HEK293T (cell line): ENCODE data around the gene IRF1.
"Not testable (repeated sequence)": the region's sequence is repeated elsewhere in the genome, so short reads cannot be mapped to it uniquely, and the experiment has no call there.

Source experiments
- CTCF ChIA-PET: fragments of 350-600 bp; formaldehyde crosslinking; extraction: SDS; loops from one replicate; lab custom pipeline; 2021; ENCODE audit warnings: antibody characterized with exemption, inconsistent platforms; lab: Yijun Ruan, JAX
- POLR2A ChIA-PET: fragments of 350-600 bp; formaldehyde crosslinking; extraction: SDS; loops from one replicate; lab custom pipeline; 2020; ENCODE audit warnings: antibody characterized with exemption, inconsistent platforms; lab: Yijun Ruan, JAX
- DNase-seq: peaks from one replicate; pipeline ENCODE4 v3.0.0; 2012; ENCODE audit warnings: mixed read lengths; ENCODE audit errors: extremely low spot score
- ARNT ChIP-seq: fragments of 450-650 bp; IDR thresholded peaks from 2 replicates; pipeline ENCODE4 v1.6.1; 2017; ENCODE audit warnings: mild to moderate bottlenecking
- BHLHE40 ChIP-seq: fragments of 450-650 bp; IDR thresholded peaks from 2 replicates; pipeline ENCODE4 v1.6.1; 2016; ENCODE audit warnings: mild to moderate bottlenecking, moderate library complexity, borderline replicate concordance
- CTBP1 ChIP-seq: fragments of 450-650 bp; IDR thresholded peaks from 2 replicates; pipeline ENCODE4 v1.6.1; 2016; ENCODE audit warnings: borderline replicate concordance
- ELF4 ChIP-seq: fragments of 450-650 bp; IDR thresholded peaks from 2 replicates; pipeline ENCODE4 v1.6.1; 2017; ENCODE audit warnings: antibody characterized with exemption
- FOXA1 ChIP-seq: fragments of 450-650 bp; IDR thresholded peaks from 2 replicates; pipeline ENCODE4 v1.6.1; 2016; ENCODE audit warnings: mild to moderate bottlenecking
- FOXK2 ChIP-seq: fragments of 450-650 bp; IDR thresholded peaks from 2 replicates; pipeline ENCODE4 v1.6.1; 2016; ENCODE audit warnings: mild to moderate bottlenecking
- FOXM1 ChIP-seq: fragments of 450-650 bp; IDR thresholded peaks from 2 replicates; pipeline ENCODE4 v1.6.1; 2017; ENCODE audit warnings: mild to moderate bottlenecking, borderline replicate concordance
- HDGF ChIP-seq: fragments of 450-650 bp; IDR thresholded peaks from 2 replicates; pipeline ENCODE4 v1.6.1; 2017; ENCODE audit warnings: antibody characterized with exemption, borderline replicate concordance
- L3MBTL2 ChIP-seq: fragments of 450-650 bp; conservative IDR thresholded peaks from 2 replicates; pipeline ENCODE4 v1.6.1; 2016; ENCODE audit warnings: mild to moderate bottlenecking
- LEF1 ChIP-seq: fragments of 450-650 bp; IDR thresholded peaks from 2 replicates; pipeline ENCODE4 v1.6.1; 2017; ENCODE audit warnings: mild to moderate bottlenecking, borderline replicate concordance
- NFRKB ChIP-seq: fragments of 450-650 bp; IDR thresholded peaks from 2 replicates; pipeline ENCODE4 v1.6.1; 2016; ENCODE audit warnings: mild to moderate bottlenecking, moderate library complexity
- PKNOX1 ChIP-seq: fragments of 450-650 bp; IDR thresholded peaks from 2 replicates; pipeline ENCODE4 v1.6.1; 2016
- SP1 ChIP-seq: fragments of 450-650 bp; IDR thresholded peaks from 2 replicates; pipeline ENCODE4 v1.6.1; 2017
- SUZ12 ChIP-seq: fragments of 450-650 bp; IDR thresholded peaks from 2 replicates; pipeline ENCODE4 v1.6.1; 2016; ENCODE audit warnings: mild to moderate bottlenecking
- TARDBP ChIP-seq: fragments of 450-650 bp; IDR thresholded peaks from 2 replicates; pipeline ENCODE4 v1.6.1; 2016
- ZNF384 ChIP-seq: fragments of 450-650 bp; IDR thresholded peaks from 2 replicates; pipeline ENCODE4 v1.6.1; 2016

IRF1 gene

GRCh38 chr5:132485641-132486317 is 4.8 kb downstream of the IRF1 start:
- POLR2A ChIA-PET = no interaction called here
- no peak for DNase-seq

GRCh38 chr5:132484876-132485640 is 5.5 kb downstream of the IRF1 start:
- DNase-seq, CTCF ChIA-PET: not testable (repeated sequence)
- POLR2A ChIA-PET = interaction anchor here (1.4 kb wide), 1 partner anchor 115 kb away, joined by 3 read pairs; the partner anchor contains the start of gene SLC22A5

More at GRCh38 chr5:132485641-132486317, 4.8 kb downstream of the IRF1 start:
- TF ChIP-seq FOXM1 (no peak), TARDBP (no peak), L3MBTL2 (no peak), BHLHE40 (no peak), SUZ12 (no peak), ELF4 (no peak), HDGF (no peak), NFRKB (no peak), PKNOX1 (no peak), LEF1 (no peak), SP1 (no peak), FOXK2 (no peak), ARNT (no peak), CTBP1 (no peak)
- CTCF ChIA-PET = no interaction called here

- no peak for DNase-seq
- TF ChIP-seq CTBP1 = no peak
- CTCF ChIA-PET = no interaction called here
- POLR2A ChIA-PET = interaction anchor here (1.4 kb wide), 2 partner anchors 11 to 114 kb away, joined by 3 read pairs; partner anchors contain the start of gene SLC22A5
Measured at GRCh38 chr5:132484391-132484725, 6.2 kb downstream of the IRF1 start.

GRCh38 chr5:132483661-132484390 is 6.7 kb downstream of the IRF1 start:
- POLR2A ChIA-PET = interaction anchor here (1.4 kb wide), 2 partner anchors 12 to 114 kb away, joined by 3 read pairs; partner anchors contain the start of gene SLC22A5
- CTCF ChIA-PET = no interaction called here
- TF ChIP-seq FOXM1 (no peak), TARDBP (no peak), ARNT (no peak), PKNOX1 (no peak), NFRKB (no peak), L3MBTL2 (no peak), FOXK2 (no peak), ELF4 (no peak), LEF1 (no peak)
- no peak for DNase-seq

- ChIA-PET POLR2A (interaction anchor here (1.4 kb wide), 1 partner anchor 13 kb away, joined by 3 read pairs; no protein-coding TSS in a partner anchor), CTCF (no interaction called here)
- DNase-seq = no peak
- TF ChIP-seq ZNF384 (no peak), HDGF (no peak), SUZ12 (no peak), FOXA1 (no peak), NFRKB (no peak), SP1 (no peak), TARDBP (no peak), L3MBTL2 (no peak), ELF4 (no peak), BHLHE40 (no peak), PKNOX1 (no peak), FOXK2 (no peak), LEF1 (no peak)
Measured at GRCh38 chr5:132483101-132483500, 7.5 kb downstream of the IRF1 start.

GRCh38 chr5:132481596-132482211 is 8.9 kb downstream of the IRF1 start:
- ChIA-PET CTCF (no interaction called here), POLR2A (interaction anchor here (1.6 to 4.6 kb wide), 3 partner anchors 8 to 15 kb away, joined by 4 to 33 read pairs (median 6); partner anchors contain the start of gene IRF1)
- DNase-seq = no peak
- TF ChIP-seq LEF1 = no peak
- no peak for TF ChIP-seq L3MBTL2
- TF ChIP-seq ARNT = no peak
- TF ChIP-seq FOXK2 = no peak
- no peak for TF ChIP-seq BHLHE40
- TF ChIP-seq ZNF384 = no peak
- TF ChIP-seq HDGF = no peak
- TF ChIP-seq NFRKB = no peak
- no peak for TF ChIP-seq PKNOX1
- no peak for TF ChIP-seq FOXM1
- no peak for TF ChIP-seq CTBP1
- no peak for TF ChIP-seq ELF4
